GM23338 (cell line): Measurements from ENCODE around the gene CEBPZ. TPM values are rescaled to one million over a fixed set of nuclear protein-coding genes. Genes with fewer than 3 reads are reported as not detected.
"Not testable (repeated sequence)": the region's sequence is repeated elsewhere in the genome, so short reads cannot be mapped to it uniquely, and the experiment has no call there.

ENCODE experiments used
- ATAC-seq: fragments of 200-7000 bp; cut with Tn5 transposase; 3 replicates; pipeline ENCODE4 v1.9.1; 2020
- DNase-seq: peaks from one replicate; pipeline ENCODE4 v3.0.0-alpha.2; 2015; ENCODE audit warnings: low spot score
- H2AFZ ChIP-seq: fragments of 200-600 bp; sonication (generic); 2 replicates; pipeline ENCODE4 v1.8.0; 2016; ENCODE audit warnings: antibody characterized with exemption, mild to moderate bottlenecking, moderate library complexity
- H3F3A ChIP-seq: fragments of 200-600 bp; sonication (generic); replicated peaks from 2 replicates; pipeline ENCODE4 v1.8.0; 2017; ENCODE audit warnings: antibody characterized with exemption, mixed run types, low read depth
- H3K27ac ChIP-seq: fragments of 200-600 bp; sonication (generic); 2 replicates; pipeline ENCODE4 v1.6.1; 2016; ENCODE audit warnings: low read depth
- H3K27me3 ChIP-seq: fragments of 200-600 bp; sonication (generic); 2 replicates; pipeline ENCODE4 v1.8.0; 2016; ENCODE audit warnings: mild to moderate bottlenecking, mixed run types, moderate library complexity; ENCODE audit not compliant: insufficient read depth
- H3K36me3 ChIP-seq: fragments of 200-600 bp; sonication (generic); 2 replicates; pipeline ENCODE4 v1.8.0; 2016; ENCODE audit warnings: mild to moderate bottlenecking; ENCODE audit not compliant: insufficient read depth
- H3K4me1 ChIP-seq: fragments of 200-600 bp; sonication (generic); 2 replicates; pipeline ENCODE4 v1.8.0; 2016; ENCODE audit warnings: mild to moderate bottlenecking, moderate library complexity; ENCODE audit not compliant: insufficient read depth
- H3K4me2 ChIP-seq: fragments of 200-600 bp; sonication (generic); 2 replicates; pipeline ENCODE4 v1.7.1; 2017; ENCODE audit warnings: mixed run types
- H3K4me3 ChIP-seq: fragments of 200-600 bp; sonication (generic); 2 replicates; pipeline ENCODE4 v1.6.1; 2016; ENCODE audit warnings: mixed run types
- H3K79me2 ChIP-seq: fragments of 200-600 bp; sonication (generic); replicated peaks from 2 replicates; pipeline ENCODE4 v1.8.0; 2017; ENCODE audit warnings: mild to moderate bottlenecking; ENCODE audit not compliant: insufficient read depth
- H3K9me2 ChIP-seq: fragments of 200-600 bp; sonication (generic); 2 replicates; pipeline ENCODE4 v1.8.0; 2017; ENCODE audit not compliant: insufficient read depth
- H4K20me1 ChIP-seq: fragments of 200-600 bp; sonication (generic); replicated peaks from 2 replicates; pipeline ENCODE4 v1.8.0; 2017; ENCODE audit warnings: mild to moderate bottlenecking; ENCODE audit not compliant: insufficient read depth
- H3K27ac Mint-ChIP-seq: 2 replicates; pipeline ENCODE4 v1.8.0; 2020; ENCODE audit warnings: inconsistent platforms, mild to moderate bottlenecking, moderate library complexity, mixed read lengths
- H3K27me3 Mint-ChIP-seq: 3 replicates; pipeline ENCODE4 v1.8.0; 2022; ENCODE audit warnings: low read depth, mild to moderate bottlenecking, moderate library complexity, mixed read lengths, inconsistent platforms; ENCODE audit not compliant: insufficient read depth, poor library complexity
- H3K36me3 Mint-ChIP-seq: 3 replicates; pipeline ENCODE4 v1.8.0; 2021; ENCODE audit warnings: low read depth, mild to moderate bottlenecking, inconsistent platforms, moderate library complexity, mixed read lengths
- H3K4me1 Mint-ChIP-seq: 3 replicates; pipeline ENCODE4 v1.8.0; 2020; ENCODE audit warnings: mild to moderate bottlenecking, inconsistent platforms, mixed read lengths
- H3K4me3 Mint-ChIP-seq: 3 replicates; pipeline ENCODE4 v1.8.0; 2021; ENCODE audit warnings: moderate library complexity, mild to moderate bottlenecking, inconsistent platforms, mixed read lengths
- H3K9me3 Mint-ChIP-seq: 3 replicates; pipeline ENCODE4 v1.8.0; 2020; ENCODE audit warnings: moderate library complexity, mild to moderate bottlenecking, inconsistent platforms, mixed read lengths
- CREB1 ChIP-seq: fragments of 250-450 bp; sonication (Bioruptor Pico); IDR thresholded peaks from 2 replicates; pipeline ENCODE4 v1.5.0; 2020; ENCODE audit warnings: low read depth, mild to moderate bottlenecking, moderate library complexity
- NANOG ChIP-seq: IDR thresholded peaks from 2 replicates; pipeline ENCODE4 v1.6.1; 2016; ENCODE audit warnings: antibody characterized with exemption, borderline replicate concordance
- POLR2AphosphoS5 ChIP-seq: IDR thresholded peaks from 2 replicates; pipeline ENCODE4 v1.6.1; 2016; ENCODE audit warnings: antibody characterized with exemption, low read depth
- ZNF462 ChIP-seq: fragments of 250-450 bp; sonication (Bioruptor Pico); IDR thresholded peaks from 2 replicates; pipeline ENCODE4 v1.5.0; 2020; ENCODE audit warnings: mild to moderate bottlenecking, moderate library complexity
- polyA plus RNA-seq: library from polyadenylated mRNA; unstranded; fragments of >200 nt; fragmentation: Nextera tagmentation; extraction: Ambion mirVana; gene quantifications from 2 replicates; pipeline ENCODE4 v1.2.1, GENCODE V29; 2016
- total RNA-seq: library from RNA; depleted of rRNA; stranded (reverse); fragments of >200 nt; shearing (Covaris generic); gene quantifications from 2 replicates; pipeline ENCODE4 v1.2.3, GENCODE V29; 2014

CEBPZ gene
- total and polyA plus RNA-seq, 2 experiments from 2014 or later: 133 to 185 TPM

DNA sequence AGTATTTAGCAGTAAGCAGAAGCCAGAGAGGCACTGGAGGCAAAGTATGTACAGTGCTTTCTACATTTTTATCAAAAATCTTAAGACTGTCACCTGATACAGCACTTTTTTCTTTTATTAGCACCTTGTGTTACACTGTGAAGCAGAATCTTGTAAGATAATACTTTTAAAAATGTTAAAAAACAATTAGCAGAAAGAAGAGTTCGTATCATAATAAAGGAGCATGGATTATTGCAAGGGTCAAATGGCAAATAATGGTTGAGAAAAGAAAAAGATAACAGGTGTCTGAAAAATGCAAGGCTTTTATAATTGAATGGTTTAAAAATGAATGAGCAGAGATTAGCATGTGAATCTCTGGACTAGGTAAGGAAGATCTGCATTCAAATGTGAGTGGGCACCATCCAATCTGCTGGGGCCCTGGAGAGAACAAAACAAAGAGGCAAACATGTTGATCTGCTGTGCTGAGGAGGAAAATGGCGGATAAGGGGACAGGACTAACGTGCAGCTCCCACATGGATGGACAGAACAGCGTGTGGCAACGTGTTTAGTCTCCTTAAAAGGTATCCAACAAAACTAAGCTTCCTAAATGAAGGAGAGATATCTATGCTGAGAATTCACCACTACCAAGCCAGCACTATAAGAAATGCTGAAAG lies 25.6 kb downstream of the CEBPZ start (continued):
- peak; percentile 90 for TF ChIP-seq NANOG

DNA sequence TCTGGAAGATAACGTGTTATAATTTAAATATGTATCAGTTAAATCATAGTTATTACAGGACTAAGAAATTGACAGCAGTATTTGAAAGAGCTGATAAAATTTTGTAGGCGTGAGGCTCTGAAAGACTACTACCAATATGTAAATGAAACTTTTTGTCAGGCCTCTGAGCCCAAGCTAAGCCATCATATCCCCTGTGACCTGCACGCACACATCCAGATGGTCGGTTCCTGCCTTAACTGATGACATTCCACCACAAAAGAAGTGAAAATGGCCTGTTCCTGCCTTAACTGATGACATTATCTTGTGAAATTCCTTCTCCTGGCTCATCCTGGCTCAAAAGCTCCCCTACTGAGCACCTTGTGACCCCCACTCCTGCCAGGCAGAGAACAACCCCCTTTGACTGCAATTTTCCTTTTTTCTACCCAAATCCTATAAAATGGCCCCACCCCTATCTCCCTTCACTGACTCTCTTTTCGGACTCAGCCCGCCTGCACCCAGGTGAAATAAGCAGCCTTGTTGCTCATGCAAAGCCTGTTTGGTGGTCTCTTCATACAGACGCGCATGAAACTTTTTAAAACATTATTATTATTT lies 26.2 kb downstream of the CEBPZ start:
- TF ChIP-seq ZNF462 (CRISPR knock-in tag) (peak; percentile 44; the same call in 1 of the 2 replicates), CREB1 (CRISPR knock-in tag) (peak; percentile 49; the same call in 1 of the 2 replicates), NANOG (peak; percentile 89), POLR2AphosphoS5 (peak; percentile 57)
- H3K27me3 Mint-ChIP-seq: peaks cover 40% of the 10 kb centered on the region
- Histone ChIP-seq H3K79me2 (peaks cover 67% of the 10 kb centered on the region), H3K27ac (peak overlapping the region; percentile 97), H3K4me2 (peak overlapping the region; percentile 45), H3F3A (peaks cover 22% of the 10 kb centered on the region), H3K4me3 (peak overlapping the region; percentile 9), H3K36me3 (peaks cover 69% of the 10 kb centered on the region), H3K4me1 (peaks cover 21% of the 10 kb centered on the region)
- H4K20me1 ChIP-seq, H3K27me3 ChIP-seq, H2AFZ ChIP-seq, H3K9me2 ChIP-seq: not testable (repeated sequence)
- peak overlapping the region; percentile 98 for H3K27ac Mint-ChIP-seq
- peaks cover 78% of the 10 kb centered on the region for H3K9me3 Mint-ChIP-seq
- H3K4me1 Mint-ChIP-seq: peaks cover 44% of the 10 kb centered on the region
- peak overlapping the region; percentile 27 for H3K4me3 Mint-ChIP-seq
- ATAC-seq (peak; percentile 33), DNase-seq (peak; percentile 68)
- peaks cover 100% of the 10 kb centered on the region for H3K36me3 Mint-ChIP-seq
